Neural crest cell (in vitro differentiated cells): ENCODE data around the gene SLC25A11. TPM values are rescaled to one million over a fixed set of nuclear protein-coding genes. Genes with fewer than 3 reads are reported as not detected.

Source experiments
- DNase-seq: peaks from one replicate; pipeline ENCODE4 v3.0.0; 2021; ENCODE audit warnings: low read depth, mixed read lengths, low spot score
- H3K27ac Mint-ChIP-seq: one replicate; pipeline ENCODE4 v1.8.0; 2021; ENCODE audit warnings: mild to moderate bottlenecking, mixed read lengths; ENCODE audit not compliant: unreplicated experiment
- H3K27me3 Mint-ChIP-seq: 2 replicates; pipeline ENCODE4 v1.8.0; 2021; ENCODE audit warnings: low read depth, mild to moderate bottlenecking, mixed read lengths
- H3K36me3 Mint-ChIP-seq: 2 replicates; pipeline ENCODE4 v1.8.0; 2021; ENCODE audit warnings: low read depth, mild to moderate bottlenecking, mixed read lengths
- H3K4me1 Mint-ChIP-seq: 2 replicates; pipeline ENCODE4 v1.8.0; 2021; ENCODE audit warnings: mixed read lengths
- H3K4me3 Mint-ChIP-seq: one replicate; pipeline ENCODE4 v1.8.0; 2021; ENCODE audit warnings: mild to moderate bottlenecking, mixed read lengths
- H3K9me3 Mint-ChIP-seq: 2 replicates; pipeline ENCODE4 v1.8.0; 2021; ENCODE audit warnings: mixed read lengths
- total RNA-seq: library from RNA; stranded (reverse); gene quantifications from 2 replicates; pipeline ENCODE4 v1.2.1, GENCODE V29; 2021
- TF ChIP-seq, protein P1 (sequence below): fragments of 200-600 bp; sonication (generic); conservative IDR thresholded peaks from 2 replicates; pipeline ENCODE4 v1.5.0; 2021; ENCODE audit warnings: antibody characterized with exemption, mild to moderate bottlenecking

SLC25A11 gene
- total RNA-seq, 1 donor from 2014 or later, result 67.7 TPM

DNA sequence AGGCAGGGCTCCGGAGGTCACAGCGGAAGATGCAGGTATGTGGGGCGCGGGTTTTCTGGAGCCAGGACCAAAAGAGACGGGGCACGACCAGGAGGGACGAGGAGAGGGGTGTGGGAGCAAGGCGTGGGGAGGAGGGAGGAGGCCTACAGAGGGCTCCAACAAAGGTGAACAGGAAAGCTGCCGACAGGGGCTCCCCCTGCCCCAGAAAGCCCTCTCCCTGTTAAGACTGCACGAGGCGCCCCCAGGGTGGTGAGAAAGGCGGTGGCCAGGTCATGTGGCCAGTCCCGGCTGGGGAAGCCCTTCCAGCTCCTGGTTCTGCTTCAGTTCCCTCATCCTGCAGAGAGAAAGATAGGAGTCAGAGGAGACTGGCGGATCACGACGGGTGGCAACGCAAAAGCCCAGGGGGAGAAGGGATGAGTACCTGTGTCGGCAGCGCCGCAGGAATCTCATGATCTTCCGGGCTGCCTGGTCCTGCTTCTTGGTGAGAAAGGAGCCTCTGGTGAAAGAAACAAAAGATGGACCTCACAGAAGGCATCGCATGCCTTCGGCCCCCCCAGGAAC, 28.7 kb upstream of the SLC25A11 start:
- Mint-ChIP-seq H3K36me3 (peaks cover 16% of the 10 kb centered on the region), H3K27ac (no peak overlapping the region), H3K27me3 (no peaks in the 10 kb centered on the region), H3K4me3 (no peak overlapping the region), H3K4me1 (peaks cover 33% of the 10 kb centered on the region), H3K9me3 (no peaks in the 10 kb centered on the region)
- TF ChIP-seq, protein P1, sequence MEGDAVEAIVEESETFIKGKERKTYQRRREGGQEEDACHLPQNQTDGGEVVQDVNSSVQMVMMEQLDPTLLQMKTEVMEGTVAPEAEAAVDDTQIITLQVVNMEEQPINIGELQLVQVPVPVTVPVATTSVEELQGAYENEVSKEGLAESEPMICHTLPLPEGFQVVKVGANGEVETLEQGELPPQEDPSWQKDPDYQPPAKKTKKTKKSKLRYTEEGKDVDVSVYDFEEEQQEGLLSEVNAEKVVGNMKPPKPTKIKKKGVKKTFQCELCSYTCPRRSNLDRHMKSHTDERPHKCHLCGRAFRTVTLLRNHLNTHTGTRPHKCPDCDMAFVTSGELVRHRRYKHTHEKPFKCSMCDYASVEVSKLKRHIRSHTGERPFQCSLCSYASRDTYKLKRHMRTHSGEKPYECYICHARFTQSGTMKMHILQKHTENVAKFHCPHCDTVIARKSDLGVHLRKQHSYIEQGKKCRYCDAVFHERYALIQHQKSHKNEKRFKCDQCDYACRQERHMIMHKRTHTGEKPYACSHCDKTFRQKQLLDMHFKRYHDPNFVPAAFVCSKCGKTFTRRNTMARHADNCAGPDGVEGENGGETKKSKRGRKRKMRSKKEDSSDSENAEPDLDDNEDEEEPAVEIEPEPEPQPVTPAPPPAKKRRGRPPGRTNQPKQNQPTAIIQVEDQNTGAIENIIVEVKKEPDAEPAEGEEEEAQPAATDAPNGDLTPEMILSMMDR, result no peak
- DNase-seq, result no peak

DNA sequence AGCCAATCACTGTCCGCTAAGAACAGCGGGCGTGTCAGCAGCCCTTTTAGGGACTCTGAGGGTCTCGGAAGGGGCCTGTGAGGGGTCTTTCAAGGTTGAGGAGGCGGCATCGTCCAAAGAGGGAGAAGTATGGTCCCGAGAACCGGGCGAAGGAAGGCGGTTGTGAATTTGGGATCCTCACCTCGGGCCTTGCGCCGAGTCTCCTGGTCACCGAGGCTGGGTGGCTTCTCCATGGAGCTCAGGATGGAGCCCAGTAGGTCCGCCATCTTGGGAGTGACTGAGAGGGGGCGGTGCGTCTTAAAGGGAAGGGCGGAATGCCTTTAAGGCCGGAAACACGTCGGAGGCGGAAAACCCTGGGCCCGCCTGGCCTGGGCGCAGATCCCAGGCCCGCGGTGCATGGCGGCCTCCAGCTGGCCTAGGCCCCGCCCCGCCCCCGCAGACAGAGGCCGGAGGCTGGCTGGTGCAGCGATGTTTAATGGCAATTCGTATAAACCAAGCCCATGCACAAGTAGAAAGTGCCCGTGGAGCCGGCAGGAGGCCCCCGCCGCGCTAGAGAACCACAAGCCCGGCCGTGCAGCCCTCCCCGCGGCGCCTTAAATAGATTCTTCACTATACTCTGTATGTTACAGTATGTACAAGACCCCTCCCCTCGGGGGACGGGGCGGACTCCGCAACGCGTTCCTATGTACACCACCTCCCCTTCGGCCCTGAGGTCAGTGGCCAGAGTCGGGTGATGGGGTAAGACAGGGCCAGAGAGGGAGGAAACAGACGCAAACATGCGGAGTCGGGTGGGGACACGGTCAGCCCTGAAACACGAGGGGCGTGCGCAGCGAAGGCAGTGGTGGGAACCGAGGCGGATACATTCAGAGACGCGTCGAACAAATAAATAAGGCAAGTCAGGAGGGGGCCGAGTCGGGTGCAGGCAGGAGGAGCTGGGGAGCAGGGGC, 28.0 kb upstream of the SLC25A11 start, which contains the start of gene SPAG7:
Gene SPAG7 (minus strand): TSS at position 279 of the 947 bp plus-strand sequence. CDS start 13 bp downstream, at position 266.
- TF ChIP-seq, protein P1, result no peak
- Mint-ChIP-seq H3K36me3 (peaks cover 16% of the 10 kb centered on the region), H3K4me1 (peaks cover 33% of the 10 kb centered on the region), H3K27ac (no peak within 1 kb of the TSS), H3K9me3 (no peaks in the 10 kb centered on the region), H3K27me3 (no peaks in the 10 kb centered on the region), H3K4me3 (no peak within 1 kb of the TSS)
- peak; percentile 94 for DNase-seq

DNA sequence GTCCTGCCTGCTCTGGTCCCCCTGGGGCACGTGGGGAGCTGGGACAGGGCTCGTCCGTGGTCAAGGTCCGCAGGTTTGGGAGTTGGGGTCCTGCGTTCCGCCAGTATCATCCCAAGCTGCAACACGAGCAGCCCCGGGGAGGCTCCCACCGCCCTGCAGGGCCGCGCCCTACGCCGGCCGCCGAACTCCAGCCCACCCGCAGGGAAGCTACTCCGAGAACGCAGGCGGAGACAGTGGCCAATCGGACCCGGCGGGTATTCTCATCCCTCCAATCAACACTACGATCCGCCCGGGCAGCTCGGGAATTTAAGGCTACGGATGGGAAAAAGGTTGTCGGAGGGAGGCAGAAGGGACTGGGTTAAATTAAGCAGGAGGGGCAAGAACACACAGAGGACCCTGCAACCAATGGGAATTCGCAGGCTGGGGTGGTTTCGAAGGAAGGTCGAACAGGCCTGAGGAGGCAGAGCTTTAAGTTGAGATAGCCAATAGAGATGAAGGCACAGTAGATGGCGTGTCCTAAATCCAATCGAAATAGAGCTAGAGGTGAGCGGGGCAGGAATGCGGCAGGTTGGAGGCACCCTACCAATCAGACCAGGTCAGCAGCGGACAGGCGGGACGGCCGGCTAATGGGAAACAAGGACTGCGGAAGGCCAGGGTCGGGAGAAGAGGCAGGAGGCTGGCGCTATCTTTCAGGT, 27.1 kb upstream of the SLC25A11 start:
- Mint-ChIP-seq H3K9me3 (no peaks in the 10 kb centered on the region), H3K4me3 (no peak overlapping the region), H3K27me3 (no peaks in the 10 kb centered on the region), H3K36me3 (peaks cover 16% of the 10 kb centered on the region), H3K27ac (no peak overlapping the region), H3K4me1 (peaks cover 33% of the 10 kb centered on the region)
- TF ChIP-seq, protein P1, result no peak
- peak; percentile 85 for DNase-seq

DNA sequence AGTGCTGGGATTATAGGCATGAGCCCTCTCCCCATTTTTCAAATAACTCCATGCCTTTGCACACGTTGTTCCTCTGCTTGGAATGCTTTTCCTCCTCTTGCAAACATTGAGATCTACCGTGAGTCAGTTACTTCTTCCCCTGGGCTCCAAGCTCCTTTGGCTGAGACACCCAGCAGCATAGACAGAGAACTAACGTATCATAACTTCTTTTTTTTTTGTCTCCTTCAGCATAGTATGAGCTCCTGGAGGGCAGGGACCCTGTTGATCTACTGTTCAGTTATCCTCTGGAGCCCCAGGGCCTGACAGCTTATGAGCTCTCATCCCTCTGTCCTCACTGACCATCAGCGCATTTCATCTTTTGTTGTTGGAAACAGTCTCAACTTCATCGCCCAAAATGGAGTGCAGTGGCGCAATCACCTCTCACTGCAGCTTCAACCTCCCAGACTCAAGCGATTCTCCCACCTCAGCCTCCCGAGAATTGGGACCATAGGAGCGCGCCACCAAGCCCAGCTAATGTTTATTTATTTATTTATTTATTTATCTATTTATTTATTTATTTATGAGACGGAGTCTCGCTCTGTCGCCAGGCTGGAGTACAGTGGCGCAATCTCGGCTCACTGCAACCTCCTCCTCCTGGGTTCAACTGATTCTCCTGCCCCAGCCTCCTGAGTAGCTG, 25.6 kb upstream of the SLC25A11 start:
- H3K27me3 Mint-ChIP-seq, result no peaks in the 10 kb centered on the region
- peaks cover 15% of the 10 kb centered on the region for H3K36me3 Mint-ChIP-seq
- TF ChIP-seq, protein P1, result no peak
- H3K4me3 Mint-ChIP-seq, result peak overlapping the region; percentile 77
- H3K9me3 Mint-ChIP-seq, result no peaks in the 10 kb centered on the region
- peaks cover 31% of the 10 kb centered on the region for H3K4me1 Mint-ChIP-seq
- no peak for DNase-seq
- H3K27ac Mint-ChIP-seq, result peak overlapping the region; percentile 8
